H1 (cell line): ENCODE data around the gene DUSP9. TPM values are rescaled to one million over a fixed set of nuclear protein-coding genes. Genes with fewer than 3 reads are reported as not detected.

ENCODE experiments used
- CTCF ChIA-PET: fragments of 300-600 bp; sonication (Branson Sonifier 250); formaldehyde crosslinking; loops from one replicate; lab custom pipeline; 2021; ENCODE audit not compliant: partially characterized antibody; lab: Charles Lee
- POLR2A ChIA-PET: fragments of 300-600 bp; sonication (Branson Sonifier 250); formaldehyde crosslinking; loops from one replicate; lab custom pipeline; 2021; ENCODE audit warnings: inconsistent platforms; ENCODE audit not compliant: partially characterized antibody; lab: Charles Lee
- DNase-seq, 2 experiments: peaks; one replicate each; pipeline versions ENCODE4 v3.0.0 to v3.0.0-alpha.2; 2010 to 2022; ENCODE audit warnings: low spot score in 2 of 2, low read depth in 1 of 2, mixed read lengths in 1 of 2
- FAIRE-seq: peaks from 2 replicates; lab custom pipeline; 2011; peaks lifted over from hg19 to GRCh38; lab: Jason Lieb, UNC
- H2AFZ ChIP-seq: 2 replicates; pipeline ENCODE4 v1.8.1; 2012; ENCODE audit warnings: low read length, inconsistent platforms
- H2AK5ac ChIP-seq: 2 replicates; pipeline ENCODE4 v1.6.1; 2013; ENCODE audit warnings: low read depth, low read length
- H2BK120ac ChIP-seq: replicated peaks from 2 replicates; pipeline ENCODE3; 2013; ENCODE audit warnings: low read depth, low read length, inconsistent platforms
- H2BK12ac ChIP-seq: 2 replicates; pipeline ENCODE4 v1.6.1; 2013; ENCODE audit warnings: low read depth, low read length
- H2BK15ac ChIP-seq: 2 replicates; pipeline ENCODE4 v1.6.1; 2013; ENCODE audit warnings: low read length
- H2BK20ac ChIP-seq: 2 replicates; pipeline ENCODE4 v1.6.1; 2013; ENCODE audit warnings: low read length
- H2BK5ac ChIP-seq: 2 replicates; pipeline ENCODE4 v1.6.1; 2013; ENCODE audit warnings: low read depth, low read length
- H3K14ac ChIP-seq: 2 replicates; pipeline ENCODE4 v1.6.1; 2013; ENCODE audit warnings: inconsistent platforms; ENCODE audit not compliant: insufficient read length
- H3K18ac ChIP-seq: 2 replicates; pipeline ENCODE4 v1.6.1; 2013; ENCODE audit warnings: low read length; ENCODE audit errors: extremely low read depth
- H3K23ac ChIP-seq: 2 replicates; pipeline ENCODE4 v1.6.1; 2013; ENCODE audit warnings: inconsistent platforms; ENCODE audit not compliant: insufficient read length
- H3K23me2 ChIP-seq: 2 replicates; pipeline ENCODE4 v1.6.1; 2013; ENCODE audit warnings: low read depth, low read length
- H3K27ac ChIP-seq: 2 replicates; pipeline ENCODE4 v1.6.1; 2011; ENCODE audit warnings: low read depth, low read length, inconsistent platforms
- H3K27me3 ChIP-seq, 4 experiments: replicated peaks in 1 of 4; 1 replicate in 1 of 4; 2 replicates in 3 of 4; pipeline versions ENCODE4 v1.6.1 to v1.8.1; 2011 to 2013; ENCODE audit warnings: low read length in 3 of 4, mild to moderate bottlenecking in 3 of 4, inconsistent platforms in 2 of 4, mixed read lengths in 2 of 4, moderate library complexity in 1 of 4; ENCODE audit not compliant: control insufficient read depth in 3 of 4, insufficient read depth in 3 of 4; ENCODE audit errors: extremely low read depth in 1 of 4
- H3K36me3 ChIP-seq, 4 experiments: 2 replicates each; pipeline versions ENCODE4 v1.6.1 to v1.8.1; 2011 to 2013; ENCODE audit warnings: mild to moderate bottlenecking in 4 of 4, low read length in 3 of 4, moderate library complexity in 2 of 4, control low read depth in 1 of 4, inconsistent platforms in 1 of 4; ENCODE audit not compliant: insufficient read depth in 4 of 4, control insufficient read depth in 2 of 4
- H3K4ac ChIP-seq: replicated peaks from 2 replicates; pipeline ENCODE3; 2013; ENCODE audit warnings: low read length, low read depth, mixed read lengths, inconsistent platforms; ENCODE audit not compliant: insufficient read length
- H3K4me1 ChIP-seq, 4 experiments: replicated peaks in 1 of 4; 1 replicate in 1 of 4; 2 replicates in 3 of 4; pipeline versions ENCODE4 v1.6.1 to v1.8.1; 2011 to 2013; ENCODE audit warnings: low read length in 3 of 4, inconsistent platforms in 2 of 4, mixed read lengths in 1 of 4; ENCODE audit not compliant: insufficient read depth in 4 of 4, control insufficient read depth in 3 of 4
- H3K4me2 ChIP-seq, 2 experiments: 2 replicates each; pipeline versions ENCODE4 v1.6.1 to v1.8.1; 2011 to 2013; ENCODE audit warnings: low read depth in 2 of 2, low read length in 2 of 2, control low read depth in 1 of 2, inconsistent platforms in 1 of 2, mild to moderate bottlenecking in 1 of 2; ENCODE audit not compliant: insufficient read depth in 1 of 2
- H3K4me3 ChIP-seq, 4 experiments: fragments of 200-600, 300-600 bp in 1 of 4; sonication (generic), shearing (Covaris generic), sonication (Bioruptor Twin) in 1 of 4; 2 replicates each; pipeline versions ENCODE4 v1.5.1 to v1.8.1; 2011 to 2016; ENCODE audit warnings: low read length in 4 of 4, low read depth in 3 of 4, control low read depth in 2 of 4, inconsistent platforms in 2 of 4, mild to moderate bottlenecking in 2 of 4, mixed read lengths in 1 of 4, moderate library complexity in 1 of 4; ENCODE audit not compliant: insufficient read depth in 2 of 4; ENCODE audit errors: extremely low read depth in 1 of 4
- H3K56ac ChIP-seq: replicated peaks from 2 replicates; pipeline ENCODE3; 2013; ENCODE audit warnings: low read depth, mild to moderate bottlenecking, mixed read lengths, low read length, inconsistent platforms; ENCODE audit not compliant: insufficient read length
- H3K79me1 ChIP-seq: 2 replicates; pipeline ENCODE4 v1.6.1; 2013; ENCODE audit warnings: low read depth, low read length, control low read depth
- H3K79me2 ChIP-seq, 2 experiments: 2 replicates each; pipeline versions ENCODE4 v1.6.1 to v1.8.1; 2012 to 2013; ENCODE audit warnings: low read length in 2 of 2, mild to moderate bottlenecking in 2 of 2, inconsistent platforms in 1 of 2; ENCODE audit not compliant: insufficient read depth in 2 of 2, control insufficient read depth in 1 of 2
- H3K9ac ChIP-seq, 4 experiments: replicated peaks in 1 of 4; 1 replicate in 1 of 4; 2 replicates in 3 of 4; pipeline versions ENCODE4 v1.6.1 to v1.8.1; 2011 to 2013; ENCODE audit warnings: low read depth in 3 of 4, low read length in 3 of 4, control low read depth in 2 of 4, mild to moderate bottlenecking in 2 of 4, moderate library complexity in 2 of 4, inconsistent platforms in 1 of 4; ENCODE audit errors: extremely low read depth in 1 of 4
- H3K9me3 ChIP-seq, 2 experiments: 2 replicates each; pipeline versions ENCODE4 v1.6.1 to v1.8.1; 2012 to 2013; ENCODE audit warnings: mild to moderate bottlenecking in 2 of 2, moderate library complexity in 2 of 2, control low read depth in 1 of 2, inconsistent platforms in 1 of 2, low read depth in 1 of 2, low read length in 1 of 2, mixed read lengths in 1 of 2; ENCODE audit not compliant: insufficient read depth in 2 of 2
- H4K20me1 ChIP-seq, 2 experiments: replicated peaks in 1 of 2; 2 replicates each; pipeline versions ENCODE3 to v1.8.1; 2011 to 2013; ENCODE audit warnings: inconsistent platforms in 2 of 2, low read length in 2 of 2, mild to moderate bottlenecking in 1 of 2; ENCODE audit not compliant: insufficient read depth in 2 of 2, control insufficient read depth in 1 of 2
- H4K5ac ChIP-seq: 2 replicates; pipeline ENCODE4 v1.6.1; 2013; ENCODE audit warnings: low read length, low read depth, mixed read lengths, inconsistent platforms; ENCODE audit not compliant: insufficient read length
- H4K8ac ChIP-seq: 2 replicates; pipeline ENCODE4 v1.8.0; 2013; ENCODE audit warnings: mild to moderate bottlenecking, moderate library complexity, low read length, inconsistent platforms; ENCODE audit not compliant: insufficient read depth; ENCODE audit errors: extremely low read depth
- H4K91ac ChIP-seq: replicated peaks from 2 replicates; pipeline ENCODE3; 2013; ENCODE audit warnings: low read length, mixed read lengths, inconsistent platforms; ENCODE audit not compliant: insufficient read length
- TAF7 ChIP-seq: optimal IDR thresholded peaks from 2 replicates; pipeline ENCODE3; 2011; ENCODE audit warnings: low read depth, mild to moderate bottlenecking, inconsistent platforms, low read length, moderate library complexity, borderline replicate concordance
- WGBS, 2 experiments: shearing (Covaris generic) in 1 of 2; methylation state at CpG; one replicate each; pipeline versions ENCODE4 v1.1.6 to v1.1.7; 2013 to 2015; ENCODE audit warnings: low lambda C conversion rate in 2 of 2, mixed read lengths in 2 of 2, inconsistent platforms in 1 of 2, low coverage in 1 of 2, missing lambda C conversion rate in 1 of 2; ENCODE audit not compliant: insufficient replicate concordance in 2 of 2, insufficient coverage in 1 of 2, insufficient read length in 1 of 2; ENCODE audit errors: extremely low coverage in 1 of 2, missing lambda C conversion rate in 1 of 2; 5-methylcytosine and 5-hydroxymethylcytosine counted together
- polyA plus RNA-seq, 7 experiments: library from polyadenylated mRNA; depleted of rRNA in 3 of 7; stranded (reverse) in 5 of 7; unstranded in 2 of 7; fragments of >200 nt in 5 of 7; fragments of 200-250 nt in 2 of 7; gene quantifications; 1 replicate in 5 of 7; 2 replicates in 1 of 7; 4 replicates in 1 of 7; pipeline versions ENCODE4 v1.2.1 to v1.2.3, GENCODE V29; 2011 to 2013; ENCODE audit warnings: missing spikeins in 2 of 7, mixed read lengths in 2 of 7
- total RNA-seq: library from RNA; stranded (reverse); fragmentation: NEBNext Ultra II Directional; extraction: Animal tissue kit (Norgen Biotek cat#: 25700); gene quantifications from 2 replicates; pipeline ENCODE4 v1.2.1, GENCODE V29; 2021

The DUSP9 gene
- total and polyA plus RNA-seq, 2 of the 8 experiments (the other 6 are each of a cell fraction or from before 2014, with no cell fraction given): 0.80 to 1.1 TPM

DNA sequence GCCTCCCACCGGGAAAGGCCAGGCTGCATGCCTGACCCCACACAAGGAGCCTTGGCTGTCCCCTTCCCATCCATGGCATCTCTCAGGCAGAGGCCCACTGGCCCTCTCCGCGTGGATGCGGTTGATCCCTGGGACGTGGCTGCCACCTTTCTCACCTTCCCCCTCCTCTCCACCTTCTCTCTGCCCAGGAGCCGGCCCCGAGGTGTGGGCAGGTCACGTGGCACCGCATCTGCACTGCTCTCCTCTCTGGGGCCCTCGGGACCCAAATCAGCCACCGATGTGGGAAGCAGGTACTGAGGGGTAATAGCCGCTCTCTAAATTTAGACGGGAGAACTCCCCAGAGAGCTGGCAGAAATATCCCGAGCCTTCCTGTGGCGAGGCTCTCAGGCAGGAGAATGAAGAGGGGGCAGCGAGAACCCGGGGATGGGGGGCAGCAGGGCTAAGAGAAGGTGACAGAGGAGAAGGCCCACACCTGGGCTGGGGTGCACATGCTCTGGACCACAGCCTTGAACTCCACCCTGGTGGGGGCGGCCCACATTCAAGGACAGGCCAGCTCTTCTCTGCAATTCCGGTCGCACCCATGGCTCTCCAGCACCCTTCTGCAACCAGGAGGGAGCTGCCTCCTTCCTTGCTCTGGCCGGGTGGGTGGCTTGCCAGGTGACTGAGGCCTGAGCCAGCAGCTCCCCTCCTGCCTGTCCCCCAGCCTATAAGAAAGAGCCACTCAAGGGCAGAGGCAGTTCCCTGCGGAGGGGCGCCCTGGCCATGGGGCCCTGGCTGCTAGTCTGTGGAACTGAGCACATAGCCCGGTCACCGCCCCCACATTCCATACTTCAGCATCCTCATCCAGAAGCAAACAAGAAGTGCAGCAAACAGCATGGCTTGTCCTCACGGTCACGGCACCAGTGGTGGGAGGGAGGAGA, 9.6 kb upstream of the DUSP9 start:
- FAIRE-seq: no peak
- Histone ChIP-seq H3K4ac (no peak overlapping the region), H3K9me3 (no peaks in the 10 kb centered on the region), H3K23me2 (peaks cover 2% of the 10 kb centered on the region; the same call in 1 of the 2 replicates), H3K56ac (no peak overlapping the region), H2BK20ac (no peak overlapping the region), H3K79me2 (no peaks in the 10 kb centered on the region), H3K27ac (no peak overlapping the region), H4K91ac (no peak overlapping the region), H2AK5ac (no peak overlapping the region), H3K18ac (no peak overlapping the region), H2BK15ac (no peak overlapping the region), H3K36me3 (no peaks in the 10 kb centered on the region), H3K14ac (no peak overlapping the region), H4K8ac (no peak overlapping the region), H3K9ac (no peak overlapping the region), H3K23ac (no peak overlapping the region), H4K5ac (no peak overlapping the region), H3K4me3 (no peak overlapping the region), H2BK12ac (no peak overlapping the region), H2BK5ac (no peak overlapping the region), H2AFZ (no peak overlapping the region), H2BK120ac (no peak overlapping the region), H4K20me1 (no peaks in the 10 kb centered on the region), H3K4me2 (no peak overlapping the region), H3K4me1 (peaks cover 0 to 10% (median 3%) of the 10 kb centered on the region in 4 experiments; a peak in 2 of 7 replicates), H3K79me1 (no peaks in the 10 kb centered on the region), H3K27me3 (peaks cover 6 to 19% (median 17%) of the 10 kb centered on the region in 4 experiments)
- WGBS, 2 experiments: 80% methylated on average over 11 of the region's 27 CpGs; no CpG with 5 or more reads in 1 of the 2 experiments
- POLR2A ChIA-PET: interaction anchor here (1.5 kb wide), 1 partner anchor 15 kb away, joined by 3 read pairs; no protein-coding TSS in a partner anchor
- CTCF ChIA-PET: interaction anchor here (0.7 to 21.6 kb wide), 13 partner anchors 11 to 98 kb away, joined by 3 to 408 read pairs (median 4); partner anchors contain the start of genes CCNQ and DUSP9
- no peak for DNase-seq
- TF ChIP-seq TAF7: no peak
